GM20431 (cell line): Measurements from ENCODE around the gene CITED4.

Experiments
- in situ Hi-C: fragments of 300-500 bp; cut with MseI, MboI; formaldehyde crosslinking; loops from one replicate; pipeline ENCODE4 v1.15.0; 2020; ENCODE audit warnings: low sequenced_read_pairs; ENCODE audit not compliant: unreplicated experiment

Gene CITED4

DNA sequence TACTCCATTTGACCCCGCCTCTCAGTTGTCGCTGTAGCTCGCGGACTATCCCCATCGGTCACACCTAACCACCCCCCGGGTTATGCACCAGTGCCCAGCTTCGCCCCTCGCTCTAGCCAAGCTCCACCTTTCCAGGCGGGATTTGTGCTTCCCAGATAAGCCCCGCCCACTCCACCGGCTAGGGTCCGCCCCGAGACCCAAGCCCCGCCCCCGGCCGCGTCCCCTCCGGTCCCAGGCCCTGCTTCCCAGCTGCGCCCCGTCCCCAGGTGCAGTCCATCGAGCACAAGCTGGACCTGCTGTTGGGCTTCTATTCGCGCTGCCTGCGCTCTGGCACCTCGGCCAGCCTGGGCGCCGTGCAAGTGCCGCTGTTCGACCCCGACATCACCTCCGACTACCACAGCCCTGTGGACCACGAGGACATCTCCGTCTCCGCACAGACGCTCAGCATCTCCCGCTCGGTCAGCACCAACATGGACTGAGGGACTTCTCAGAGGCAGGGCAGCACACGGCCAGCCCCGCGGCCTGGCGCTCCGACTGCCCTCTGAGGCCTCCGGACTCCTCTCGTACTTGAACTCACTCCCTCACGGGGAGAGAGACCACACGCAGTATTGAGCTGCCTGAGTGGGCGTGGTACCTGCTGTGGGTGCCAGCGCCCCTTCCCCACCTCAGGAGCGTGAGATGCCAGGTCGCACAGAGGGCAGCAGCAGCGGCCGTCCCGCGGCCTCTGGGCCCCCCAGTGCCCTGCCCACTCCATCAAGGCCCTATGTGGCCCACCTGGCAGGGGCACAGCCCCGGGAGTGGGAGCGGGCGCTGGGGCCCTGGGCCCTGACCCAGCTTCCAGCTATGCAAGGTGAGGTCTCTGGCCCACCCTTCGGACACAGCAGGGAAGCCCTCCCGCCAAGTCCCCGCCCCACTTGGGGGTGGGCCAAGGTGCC, 23.9 kb downstream of the CITED4 start:
- in situ Hi-C loops, result no loop called here

DNA sequence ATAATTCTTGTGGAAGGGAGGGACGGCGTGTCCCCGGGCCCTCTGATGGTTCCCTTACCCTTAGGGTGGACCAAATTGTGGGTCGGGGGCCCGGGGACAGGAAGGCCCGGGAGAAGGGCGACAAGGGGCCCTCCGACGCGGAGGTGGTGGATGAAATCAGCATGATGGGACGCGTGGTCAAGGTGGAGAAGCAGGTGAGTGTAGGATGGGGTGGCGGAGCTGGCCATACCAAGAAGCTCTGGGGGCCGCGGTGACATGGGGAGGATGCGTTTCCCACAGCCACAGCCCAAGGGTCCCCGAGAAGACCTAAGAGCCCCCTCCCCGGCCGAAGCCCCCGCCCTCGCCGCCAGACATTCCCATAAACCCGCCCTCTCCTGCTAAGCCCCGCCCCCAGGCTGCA, 24.6 kb downstream of the CITED4 start:
- in situ Hi-C loops, result no loop called here

DNA sequence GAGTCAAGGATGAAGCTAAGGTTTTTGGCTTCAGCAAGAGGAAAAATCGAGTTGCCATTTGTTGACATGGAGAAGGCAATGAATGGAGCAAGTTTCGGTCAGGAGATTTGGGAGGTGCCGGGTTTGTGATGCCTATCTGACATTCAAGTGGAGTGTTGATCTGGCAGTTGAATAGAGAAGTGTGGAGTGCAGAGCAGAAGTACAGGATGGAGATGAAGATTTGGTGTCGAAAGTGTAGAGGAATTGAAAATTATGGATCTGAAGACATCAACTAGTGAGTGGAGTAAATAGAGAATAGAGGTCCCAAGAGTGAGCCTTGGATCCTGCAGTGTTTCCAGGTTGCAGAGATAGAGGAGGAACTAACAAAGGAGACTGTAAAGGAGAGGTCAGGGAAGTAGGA, 25.9 kb downstream of the CITED4 start:
- in situ Hi-C loops, result no loop called here

DNA sequence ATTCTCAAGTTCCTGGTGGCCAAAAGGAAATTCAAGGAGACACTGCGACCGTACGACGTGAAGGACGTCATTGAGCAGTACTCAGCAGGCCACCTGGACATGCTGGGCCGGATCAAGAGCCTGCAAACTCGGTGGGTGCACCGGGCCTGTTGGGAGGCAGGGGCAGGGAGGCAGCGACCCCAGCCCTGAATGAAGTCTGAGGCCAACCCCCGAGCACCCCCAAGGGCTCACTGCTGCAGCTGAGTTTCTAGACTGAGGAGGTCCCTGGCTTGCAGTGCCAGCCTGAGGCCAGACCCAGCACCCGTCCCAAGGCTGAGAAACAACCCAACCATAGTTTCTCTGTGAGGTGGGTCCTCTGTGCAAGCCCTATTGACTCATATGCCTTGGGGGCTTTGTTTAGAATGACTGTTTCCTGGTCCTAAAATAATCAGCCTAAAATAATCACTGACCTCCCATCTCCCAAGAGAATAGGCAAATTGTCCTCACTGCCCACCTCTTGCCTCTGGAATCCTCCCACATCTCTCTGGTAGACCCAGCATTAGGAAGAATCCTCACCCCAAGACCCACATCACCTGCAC, 27.1 kb downstream of the CITED4 start:
- in situ Hi-C loops, result no loop called here

- in situ Hi-C loops, result no loop called here
These were observed 28.2 kb downstream of the CITED4 start for GRCh38 chr1:40833979-40834378.

GRCh38 chr1:40831001-40831732, 31.0 kb downstream of the CITED4 start:
- in situ Hi-C loops, result no loop called here

DNA sequence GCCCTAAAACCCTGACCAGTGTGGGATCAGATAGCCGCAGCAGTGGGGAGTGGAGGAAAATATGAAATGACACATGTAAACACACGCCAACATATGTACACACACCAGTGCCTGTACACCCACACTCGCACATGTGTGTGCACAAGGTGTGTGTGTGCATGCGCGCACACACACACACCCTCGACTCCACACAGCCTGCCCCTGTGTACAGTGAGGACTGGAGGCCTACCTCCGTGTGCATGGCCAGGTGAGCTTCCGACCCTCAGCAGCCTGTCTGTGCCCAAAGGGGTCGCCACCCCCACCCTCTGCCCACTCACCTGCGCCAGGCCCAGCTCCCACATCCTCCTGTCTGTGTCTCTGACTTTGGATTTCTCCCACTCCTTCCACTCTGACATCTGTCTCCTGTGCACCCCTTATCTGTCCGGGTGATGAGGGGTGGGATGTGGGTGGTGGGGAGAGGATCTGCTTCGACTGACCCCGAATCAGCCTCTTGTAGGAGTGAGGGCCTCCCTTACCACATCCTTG, 31.7 kb downstream of the CITED4 start:
- in situ Hi-C loops, result no loop called here

DNA sequence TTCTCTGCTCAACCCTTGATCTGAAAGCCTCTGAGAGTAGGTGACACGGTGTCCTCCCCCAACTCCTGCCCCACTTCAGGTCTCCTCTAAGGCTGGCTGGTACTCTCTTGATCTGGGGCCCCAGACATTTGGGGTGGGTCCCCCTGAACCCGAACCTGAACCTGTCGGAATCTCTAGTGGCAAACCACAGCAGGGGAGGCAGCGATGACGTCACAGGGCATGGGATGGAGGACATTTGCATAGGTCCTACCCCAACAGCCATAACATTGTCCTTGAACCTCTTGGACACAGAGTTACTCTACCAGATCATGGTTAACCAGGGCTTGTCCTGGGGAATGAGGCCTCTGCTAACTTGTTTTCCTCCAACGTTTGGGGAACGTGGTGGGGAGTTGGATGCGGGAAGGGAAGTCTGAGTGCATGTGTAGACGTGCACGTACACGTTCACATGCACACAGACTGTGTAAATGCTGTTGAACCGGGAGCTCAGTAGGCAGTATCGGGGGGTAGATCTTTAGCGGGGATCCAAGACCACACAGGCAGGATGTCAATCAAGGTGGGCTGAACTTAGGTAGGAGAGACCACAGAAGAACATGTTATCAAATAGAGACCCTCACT, 32.4 kb downstream of the CITED4 start:
- in situ Hi-C loops, result no loop called here

DNA sequence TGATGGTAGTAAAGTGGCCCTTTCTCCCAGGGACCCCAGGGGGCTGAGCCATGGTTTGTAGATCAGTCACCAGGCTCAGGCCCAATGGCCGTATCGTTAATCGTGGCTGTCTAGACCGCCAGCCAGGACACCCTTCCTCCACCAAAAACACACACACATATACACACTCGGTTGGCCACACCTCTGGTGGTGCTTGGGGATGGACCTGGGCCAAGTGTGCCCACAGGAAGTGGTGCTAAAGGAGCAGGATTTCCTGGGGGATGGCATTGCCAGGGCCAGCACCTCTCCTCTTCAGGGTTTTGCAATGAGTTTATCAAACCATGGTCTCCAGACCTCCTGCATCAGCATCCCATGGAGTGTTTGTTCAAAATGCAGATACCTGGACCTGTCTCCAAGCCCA, 36.2 kb downstream of the CITED4 start:
- in situ Hi-C loops, result no loop called here

DNA sequence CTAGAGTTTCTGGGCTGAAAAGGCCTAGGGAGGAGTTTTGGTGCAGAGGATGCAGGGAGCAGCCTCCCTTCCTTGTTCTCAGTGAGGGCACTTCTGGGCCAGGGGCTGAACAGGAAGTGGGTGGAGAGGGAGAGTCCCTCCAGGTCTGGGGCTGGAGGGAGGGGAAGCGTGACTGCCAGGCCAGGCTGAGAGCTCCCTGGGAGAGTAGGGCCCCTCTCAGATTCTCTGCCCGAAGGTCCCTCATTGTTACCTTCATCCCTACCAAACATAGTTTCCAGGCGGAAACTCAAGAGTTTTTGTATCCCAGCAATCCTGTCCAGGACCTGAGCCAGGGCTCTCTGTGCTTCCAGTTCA, 36.8 kb downstream of the CITED4 start:
- in situ Hi-C loops, result no loop called here

- in situ Hi-C loops, result no loop called here
These were observed 37.4 kb downstream of the CITED4 start for GRCh38 chr1:40824591-40825434.

DNA sequence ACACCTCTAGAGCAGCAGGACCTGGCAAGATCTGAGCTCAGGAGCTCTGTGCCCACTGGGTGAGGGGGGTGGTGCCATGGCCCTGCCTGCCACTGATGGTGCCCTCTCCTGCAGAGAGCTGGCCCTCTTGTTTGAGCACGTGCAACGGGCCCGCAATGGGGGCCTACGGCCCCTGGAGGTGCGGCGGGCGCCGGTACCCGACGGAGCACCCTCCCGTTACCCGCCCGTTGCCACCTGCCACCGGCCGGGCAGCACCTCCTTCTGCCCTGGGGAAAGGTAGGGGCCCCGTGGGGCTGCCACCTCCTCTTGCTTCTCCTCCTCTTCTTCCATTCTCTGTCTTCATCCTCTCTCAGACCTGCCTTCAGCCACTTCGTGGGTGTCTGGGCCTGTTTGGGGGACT, 38.2 kb downstream of the CITED4 start:
- in situ Hi-C loops, result no loop called here

- in situ Hi-C loops, result no loop called here
These were observed 38.8 kb downstream of the CITED4 start for GRCh38 chr1:40823345-40823744.

DNA sequence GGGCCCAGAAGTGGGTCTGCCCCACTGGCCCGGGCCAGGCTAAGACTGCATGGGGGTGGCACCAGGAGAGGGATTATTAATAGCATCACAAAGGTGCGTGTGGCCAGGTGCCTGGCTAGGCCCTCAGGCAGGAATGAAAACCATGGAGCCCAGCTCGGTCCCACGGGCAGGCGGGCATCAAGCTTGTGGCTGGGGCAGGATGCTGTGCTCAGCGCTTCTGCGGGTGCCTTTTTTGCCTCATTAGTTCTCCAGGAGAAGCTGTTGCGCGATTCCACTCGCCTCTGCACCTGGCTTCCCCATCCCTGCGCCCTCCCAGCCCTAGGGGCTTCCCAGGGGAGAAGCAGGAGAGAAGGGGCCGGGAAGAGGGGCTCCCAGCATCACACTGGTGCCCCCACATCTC, 39.3 kb downstream of the CITED4 start:
- in situ Hi-C loops, result no loop called here

DNA sequence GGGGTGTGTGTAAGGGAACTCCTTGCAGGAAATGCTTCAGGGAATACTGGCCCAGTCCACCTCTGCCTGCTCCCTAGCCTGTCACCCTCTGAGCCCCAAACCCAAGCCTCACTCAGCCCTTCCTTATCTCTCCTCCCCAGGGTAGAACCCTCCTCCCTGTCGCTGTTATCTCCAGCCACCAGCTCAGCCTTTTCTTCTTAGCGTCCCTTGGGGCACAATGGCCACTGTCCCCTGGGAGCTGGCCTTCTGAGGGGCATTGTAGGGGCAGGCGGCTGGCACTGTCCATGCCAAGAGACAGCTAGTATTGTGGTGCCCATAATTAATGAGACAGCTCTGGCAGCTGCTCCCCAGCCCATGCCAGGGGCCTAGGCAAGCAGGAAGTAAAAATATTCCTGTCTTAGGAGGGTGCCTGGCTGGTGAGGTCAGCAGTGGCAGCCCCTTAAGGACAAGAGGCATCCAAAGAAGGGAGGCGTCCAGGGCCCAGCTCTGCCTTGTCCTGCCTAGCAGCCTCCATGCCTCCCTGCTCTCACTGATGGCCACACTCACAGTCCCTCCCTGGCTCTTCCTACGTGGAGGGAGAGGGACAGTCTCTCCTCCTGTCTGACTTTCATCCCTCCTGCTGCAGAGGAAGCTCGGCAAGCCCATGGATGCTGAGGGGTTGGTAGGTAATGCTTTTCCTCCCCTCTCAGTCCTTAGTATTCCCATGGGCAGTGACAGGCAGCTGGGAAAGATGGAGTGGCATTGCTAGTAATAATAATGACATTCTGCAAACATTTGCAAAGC, 41.1 kb downstream of the CITED4 start:
- in situ Hi-C loops, result no loop called here

- in situ Hi-C loops, result no loop called here
These were observed 41.8 kb downstream of the CITED4 start for GRCh38 chr1:40820251-40820797.

- in situ Hi-C loops, result no loop called here
These were observed 43.1 kb downstream of the CITED4 start for GRCh38 chr1:40819101-40819500.

GRCh38 chr1:40818264-40818961, 43.8 kb downstream of the CITED4 start:
- in situ Hi-C loops, result no loop called here
